Uterus (tissue), 2 donors: ENCODE data around the gene CTRB1.

ENCODE experiments used
- POLR2A ChIP-seq, 2 donors: fragments of 450-650 bp; IDR thresholded peaks; one replicate each; pipeline ENCODE4 v1.6.1; 2016; ENCODE audit warnings: antibody characterized with exemption in 2 of 2, mild to moderate bottlenecking in 1 of 2, moderate library complexity in 1 of 2
- TF ChIP-seq, protein P1 (sequence below), 4 experiments: fragments of 200-600 bp in 2 of 4; fragments of 450-650 bp in 2 of 4; sonication (generic) in 2 of 4; IDR thresholded peaks; one replicate each; pipeline ENCODE4 v1.5.1; 2016 to 2019; ENCODE audit warnings: antibody characterized with exemption in 4 of 4, mild to moderate bottlenecking in 2 of 4, moderate library complexity in 1 of 4

DNA sequence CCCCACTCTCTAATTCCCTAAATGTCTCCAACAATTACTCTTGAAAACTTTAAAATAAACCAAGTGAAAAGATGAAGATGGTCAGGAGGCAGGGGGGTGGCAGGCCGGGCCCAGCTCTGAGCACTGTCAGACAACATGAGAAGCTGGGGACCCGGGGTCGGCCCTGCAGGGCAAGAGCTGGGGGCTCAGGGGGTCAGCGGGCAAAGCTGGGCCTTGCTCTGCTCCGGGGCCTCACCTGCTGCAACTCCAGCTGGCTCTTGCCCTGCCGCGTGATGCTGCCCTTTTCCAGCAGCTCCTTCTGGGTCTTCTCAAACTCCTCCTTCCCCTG, 14.8 kb downstream of the CTRB1 start:
- TF ChIP-seq POLR2A (IDR thresholded peaks at IDR 0.05), result no peak
- TF ChIP-seq, protein P1, sequence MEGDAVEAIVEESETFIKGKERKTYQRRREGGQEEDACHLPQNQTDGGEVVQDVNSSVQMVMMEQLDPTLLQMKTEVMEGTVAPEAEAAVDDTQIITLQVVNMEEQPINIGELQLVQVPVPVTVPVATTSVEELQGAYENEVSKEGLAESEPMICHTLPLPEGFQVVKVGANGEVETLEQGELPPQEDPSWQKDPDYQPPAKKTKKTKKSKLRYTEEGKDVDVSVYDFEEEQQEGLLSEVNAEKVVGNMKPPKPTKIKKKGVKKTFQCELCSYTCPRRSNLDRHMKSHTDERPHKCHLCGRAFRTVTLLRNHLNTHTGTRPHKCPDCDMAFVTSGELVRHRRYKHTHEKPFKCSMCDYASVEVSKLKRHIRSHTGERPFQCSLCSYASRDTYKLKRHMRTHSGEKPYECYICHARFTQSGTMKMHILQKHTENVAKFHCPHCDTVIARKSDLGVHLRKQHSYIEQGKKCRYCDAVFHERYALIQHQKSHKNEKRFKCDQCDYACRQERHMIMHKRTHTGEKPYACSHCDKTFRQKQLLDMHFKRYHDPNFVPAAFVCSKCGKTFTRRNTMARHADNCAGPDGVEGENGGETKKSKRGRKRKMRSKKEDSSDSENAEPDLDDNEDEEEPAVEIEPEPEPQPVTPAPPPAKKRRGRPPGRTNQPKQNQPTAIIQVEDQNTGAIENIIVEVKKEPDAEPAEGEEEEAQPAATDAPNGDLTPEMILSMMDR (IDR thresholded peaks at IDR 0.05), result no peak
